Panc1 (cell line): ENCODE data around the gene SYCP3.

Experiments
- CTCF ChIP-seq: fragments of 450-650 bp; IDR thresholded peaks from 2 replicates; pipeline ENCODE4 v1.5.1; 2017; ENCODE audit warnings: mild to moderate bottlenecking
- REST ChIP-seq, 2 experiments: IDR thresholded peaks; 2 replicates each; pipeline ENCODE4 v1.6.1; 2011 to 2012; ENCODE audit warnings: low read depth in 2 of 2, control low read depth in 1 of 2, low read length in 1 of 2, mild to moderate bottlenecking in 1 of 2, moderate library complexity in 1 of 2; ENCODE audit not compliant: insufficient read depth in 1 of 2

DNA sequence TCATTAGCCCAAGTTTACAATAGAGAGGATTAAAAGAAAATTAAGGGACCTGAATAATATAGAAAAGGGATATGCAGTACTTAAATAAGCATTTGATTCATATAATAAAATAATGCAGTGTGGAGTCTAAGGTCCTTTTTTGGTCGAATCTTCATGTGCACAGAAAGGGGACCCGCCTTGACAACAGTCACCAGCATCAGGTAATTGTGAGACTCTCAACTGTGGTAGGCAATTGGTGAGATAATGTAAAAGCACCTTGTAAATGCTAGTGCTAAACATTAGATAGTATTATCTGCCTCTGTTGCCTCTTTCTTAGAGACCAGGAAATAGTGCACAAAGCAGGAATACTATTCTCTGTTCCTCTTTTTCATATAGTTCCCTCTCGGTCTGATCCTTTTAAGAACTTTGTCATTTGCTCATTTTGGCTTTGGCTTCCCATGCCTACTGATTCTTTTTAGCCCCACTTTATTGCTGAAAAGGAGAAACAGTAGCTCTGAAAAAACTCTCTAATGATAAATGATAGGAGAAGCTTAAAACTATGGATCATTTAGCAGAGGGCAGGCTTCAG, 24.3 kb downstream of the SYCP3 start:
- TF ChIP-seq CTCF: no peak
- no peak for TF ChIP-seq REST (IDR thresholded peaks at IDR 0.05; ENCODE audit: insufficient read depth in 1 of 2, low read depth in 2 of 2, low read length in 1 of 2)
